GM23338 (cell line): ENCODE data around the gene CFAP100. TPM values are rescaled to one million over a fixed set of nuclear protein-coding genes. Genes with fewer than 3 reads are reported as not detected.

Experiments
- ATAC-seq: fragments of 200-7000 bp; cut with Tn5 transposase; 3 replicates; pipeline ENCODE4 v1.9.1; 2020
- DNase-seq: peaks from one replicate; pipeline ENCODE4 v3.0.0-alpha.2; 2015; ENCODE audit warnings: low spot score
- H2AFZ ChIP-seq: fragments of 200-600 bp; sonication (generic); 2 replicates; pipeline ENCODE4 v1.8.0; 2016; ENCODE audit warnings: antibody characterized with exemption, mild to moderate bottlenecking, moderate library complexity
- H3F3A ChIP-seq: fragments of 200-600 bp; sonication (generic); replicated peaks from 2 replicates; pipeline ENCODE4 v1.8.0; 2017; ENCODE audit warnings: antibody characterized with exemption, mixed run types, low read depth
- H3K27ac ChIP-seq: fragments of 200-600 bp; sonication (generic); 2 replicates; pipeline ENCODE4 v1.6.1; 2016; ENCODE audit warnings: low read depth
- H3K27me3 ChIP-seq: fragments of 200-600 bp; sonication (generic); 2 replicates; pipeline ENCODE4 v1.8.0; 2016; ENCODE audit warnings: mild to moderate bottlenecking, mixed run types, moderate library complexity; ENCODE audit not compliant: insufficient read depth
- H3K36me3 ChIP-seq: fragments of 200-600 bp; sonication (generic); 2 replicates; pipeline ENCODE4 v1.8.0; 2016; ENCODE audit warnings: mild to moderate bottlenecking; ENCODE audit not compliant: insufficient read depth
- H3K4me1 ChIP-seq: fragments of 200-600 bp; sonication (generic); 2 replicates; pipeline ENCODE4 v1.8.0; 2016; ENCODE audit warnings: mild to moderate bottlenecking, moderate library complexity; ENCODE audit not compliant: insufficient read depth
- H3K4me2 ChIP-seq: fragments of 200-600 bp; sonication (generic); 2 replicates; pipeline ENCODE4 v1.7.1; 2017; ENCODE audit warnings: mixed run types
- H3K4me3 ChIP-seq: fragments of 200-600 bp; sonication (generic); 2 replicates; pipeline ENCODE4 v1.6.1; 2016; ENCODE audit warnings: mixed run types
- H3K79me2 ChIP-seq: fragments of 200-600 bp; sonication (generic); replicated peaks from 2 replicates; pipeline ENCODE4 v1.8.0; 2017; ENCODE audit warnings: mild to moderate bottlenecking; ENCODE audit not compliant: insufficient read depth
- H3K9me2 ChIP-seq: fragments of 200-600 bp; sonication (generic); 2 replicates; pipeline ENCODE4 v1.8.0; 2017; ENCODE audit not compliant: insufficient read depth
- H4K20me1 ChIP-seq: fragments of 200-600 bp; sonication (generic); replicated peaks from 2 replicates; pipeline ENCODE4 v1.8.0; 2017; ENCODE audit warnings: mild to moderate bottlenecking; ENCODE audit not compliant: insufficient read depth
- H3K27ac Mint-ChIP-seq: 2 replicates; pipeline ENCODE4 v1.8.0; 2020; ENCODE audit warnings: inconsistent platforms, mild to moderate bottlenecking, moderate library complexity, mixed read lengths
- H3K27me3 Mint-ChIP-seq: 3 replicates; pipeline ENCODE4 v1.8.0; 2022; ENCODE audit warnings: low read depth, mild to moderate bottlenecking, moderate library complexity, mixed read lengths, inconsistent platforms; ENCODE audit not compliant: insufficient read depth, poor library complexity
- H3K36me3 Mint-ChIP-seq: 3 replicates; pipeline ENCODE4 v1.8.0; 2021; ENCODE audit warnings: low read depth, mild to moderate bottlenecking, inconsistent platforms, moderate library complexity, mixed read lengths
- H3K4me1 Mint-ChIP-seq: 3 replicates; pipeline ENCODE4 v1.8.0; 2020; ENCODE audit warnings: mild to moderate bottlenecking, inconsistent platforms, mixed read lengths
- H3K4me3 Mint-ChIP-seq: 3 replicates; pipeline ENCODE4 v1.8.0; 2021; ENCODE audit warnings: moderate library complexity, mild to moderate bottlenecking, inconsistent platforms, mixed read lengths
- H3K9me3 Mint-ChIP-seq: 3 replicates; pipeline ENCODE4 v1.8.0; 2020; ENCODE audit warnings: moderate library complexity, mild to moderate bottlenecking, inconsistent platforms, mixed read lengths
- CTCF ChIP-seq, 2 experiments: fragments of 200-600 bp in 1 of 2; sonication (generic) in 1 of 2; conservative IDR thresholded peaks; 2 replicates each; pipeline versions ENCODE4 v1.5.1 to v1.6.1; 2016 to 2017; ENCODE audit warnings: antibody characterized with exemption in 2 of 2, low read depth in 2 of 2, mild to moderate bottlenecking in 2 of 2, moderate library complexity in 1 of 2
- ETS1 ChIP-seq: IDR thresholded peaks from 2 replicates; pipeline ENCODE4 v1.6.1; 2016; ENCODE audit warnings: antibody characterized with exemption
- POLR2AphosphoS5 ChIP-seq: IDR thresholded peaks from 2 replicates; pipeline ENCODE4 v1.6.1; 2016; ENCODE audit warnings: antibody characterized with exemption, low read depth
- REST ChIP-seq: IDR thresholded peaks from one replicate; pipeline ENCODE4 v1.6.1; 2018; ENCODE audit warnings: antibody characterized with exemption; ENCODE audit not compliant: unreplicated experiment
- STAT1 ChIP-seq: IDR thresholded peaks from one replicate; pipeline ENCODE4 v1.6.1; 2016; ENCODE audit warnings: antibody characterized with exemption; ENCODE audit not compliant: unreplicated experiment
- ZNF114 ChIP-seq: fragments of 250-450 bp; sonication (Bioruptor Pico); IDR thresholded peaks from 2 replicates; pipeline ENCODE4 v1.5.0; 2020; ENCODE audit warnings: mild to moderate bottlenecking, moderate library complexity
- ZNF331 ChIP-seq: fragments of 250-450 bp; sonication (Bioruptor Pico); IDR thresholded peaks from 2 replicates; pipeline ENCODE4 v1.5.0; 2020; ENCODE audit warnings: low read depth, mild to moderate bottlenecking, moderate library complexity
- ZNF462 ChIP-seq: fragments of 250-450 bp; sonication (Bioruptor Pico); IDR thresholded peaks from 2 replicates; pipeline ENCODE4 v1.5.0; 2020; ENCODE audit warnings: mild to moderate bottlenecking, moderate library complexity
- polyA plus RNA-seq: library from polyadenylated mRNA; unstranded; fragments of >200 nt; fragmentation: Nextera tagmentation; extraction: Ambion mirVana; gene quantifications from 2 replicates; pipeline ENCODE4 v1.2.1, GENCODE V29; 2016
- total RNA-seq: library from RNA; depleted of rRNA; stranded (reverse); fragments of >200 nt; shearing (Covaris generic); gene quantifications from 2 replicates; pipeline ENCODE4 v1.2.3, GENCODE V29; 2014

CFAP100 gene
- total and polyA plus RNA-seq, 2 experiments from 2014 or later: 0.07 TPM; not detected in 1

- Histone ChIP-seq H3K9me2 (no peaks in the 10 kb centered on the region), H2AFZ (no peak overlapping the region), H3K4me2 (no peak overlapping the region), H3K27me3 (no peaks in the 10 kb centered on the region), H3K36me3 (no peaks in the 10 kb centered on the region), H4K20me1 (no peaks in the 10 kb centered on the region; the same call in 1 of the 2 replicates), H3K4me1 (no peaks in the 10 kb centered on the region), H3F3A (no peaks in the 10 kb centered on the region), H3K4me3 (no peak overlapping the region), H3K79me2 (no peaks in the 10 kb centered on the region), H3K27ac (no peak overlapping the region)
- peaks cover 6% of the 10 kb centered on the region; the same call in 2 of the 3 replicates for H3K4me1 Mint-ChIP-seq
- H3K9me3 Mint-ChIP-seq: no peaks in the 10 kb centered on the region
- ATAC-seq: peak; percentile 71
- peaks cover 13% of the 10 kb centered on the region for H3K27me3 Mint-ChIP-seq
- peak overlapping the region; percentile 31; the same call in 1 of the 2 replicates for H3K27ac Mint-ChIP-seq
- peaks cover 27% of the 10 kb centered on the region for H3K36me3 Mint-ChIP-seq
- TF ChIP-seq ETS1 (no peak), ZNF331 (CRISPR knock-in tag) (no peak), POLR2AphosphoS5 (no peak), CTCF (conservative IDR thresholded peaks at IDR 0.05; ENCODE audit: low read depth in 2 of 2) (peak; percentile 54 to 61)
- peak; percentile 71 for DNase-seq
- H3K4me3 Mint-ChIP-seq: no peak overlapping the region
Observed at GRCh38 chr3:126348308-126348920, 46.3 kb upstream of the CFAP100 start.

- no peak for DNase-seq
- TF ChIP-seq ZNF114: no peak
- TF ChIP-seq POLR2AphosphoS5: no peak
- TF ChIP-seq STAT1: no peak
- no peak for TF ChIP-seq ZNF462 (CRISPR knock-in tag)
- no peak for TF ChIP-seq REST
Observed at GRCh38 chr3:126349071-126349470, 45.6 kb upstream of the CFAP100 start.

More at GRCh38 chr3:126349071-126349470, 45.6 kb upstream of the CFAP100 start:
- no peaks in the 10 kb centered on the region for H3K79me2 ChIP-seq
- no peak overlapping the region for H2AFZ ChIP-seq
- Mint-ChIP-seq H3K27me3 (peaks cover 13% of the 10 kb centered on the region), H3K27ac (no peak overlapping the region), H3K4me1 (peaks cover 6% of the 10 kb centered on the region; the same call in 2 of the 3 replicates), H3K36me3 (peaks cover 27% of the 10 kb centered on the region), H3K9me3 (no peaks in the 10 kb centered on the region), H3K4me3 (no peak overlapping the region)
- no peaks in the 10 kb centered on the region; the same call in 1 of the 2 replicates for H4K20me1 ChIP-seq
- no peak overlapping the region for H3K4me3 ChIP-seq
- H3K9me2 ChIP-seq: no peaks in the 10 kb centered on the region
- ATAC-seq: no peak
- H3K36me3 ChIP-seq: no peaks in the 10 kb centered on the region
- no peak overlapping the region for H3K4me2 ChIP-seq
- H3K27ac ChIP-seq: no peak overlapping the region
- H3K4me1 ChIP-seq: no peaks in the 10 kb centered on the region
- H3K27me3 ChIP-seq: no peaks in the 10 kb centered on the region
- H3F3A ChIP-seq: no peaks in the 10 kb centered on the region
